HG02885 (cell line): ENCODE results near the gene AVPR1B.
"Not testable (repeated sequence)": the region's sequence is repeated elsewhere in the genome, so short reads cannot be mapped to it uniquely, and the experiment has no call there.

ENCODE experiments used
- ATAC-seq: cut with Tn5 transposase; IDR thresholded peaks from one replicate; pipeline ENCODE4 v1.9.1; 2021; ENCODE audit warnings: mild to moderate bottlenecking; ENCODE audit not compliant: unreplicated experiment, poor library complexity

AVPR1B gene

GRCh38 chr1:206082831-206083695, 34.1 kb downstream of the AVPR1B start:
- ATAC-seq = no peak

- ATAC-seq = no peak
Measured at GRCh38 chr1:206081856-206082255, 35.3 kb downstream of the AVPR1B start.

- ATAC-seq = no peak
Measured at GRCh38 chr1:206080026-206080820, 37.0 kb downstream of the AVPR1B start.

- ATAC-seq = no peak
Measured at GRCh38 chr1:206079135-206079534, 38.1 kb downstream of the AVPR1B start.

GRCh38 chr1:206075786-206076755, 41.1 kb downstream of the AVPR1B start:
- no peak for ATAC-seq

- ATAC-seq = no peak
Measured at GRCh38 chr1:206074839-206075238, 42.3 kb downstream of the AVPR1B start.

DNA sequence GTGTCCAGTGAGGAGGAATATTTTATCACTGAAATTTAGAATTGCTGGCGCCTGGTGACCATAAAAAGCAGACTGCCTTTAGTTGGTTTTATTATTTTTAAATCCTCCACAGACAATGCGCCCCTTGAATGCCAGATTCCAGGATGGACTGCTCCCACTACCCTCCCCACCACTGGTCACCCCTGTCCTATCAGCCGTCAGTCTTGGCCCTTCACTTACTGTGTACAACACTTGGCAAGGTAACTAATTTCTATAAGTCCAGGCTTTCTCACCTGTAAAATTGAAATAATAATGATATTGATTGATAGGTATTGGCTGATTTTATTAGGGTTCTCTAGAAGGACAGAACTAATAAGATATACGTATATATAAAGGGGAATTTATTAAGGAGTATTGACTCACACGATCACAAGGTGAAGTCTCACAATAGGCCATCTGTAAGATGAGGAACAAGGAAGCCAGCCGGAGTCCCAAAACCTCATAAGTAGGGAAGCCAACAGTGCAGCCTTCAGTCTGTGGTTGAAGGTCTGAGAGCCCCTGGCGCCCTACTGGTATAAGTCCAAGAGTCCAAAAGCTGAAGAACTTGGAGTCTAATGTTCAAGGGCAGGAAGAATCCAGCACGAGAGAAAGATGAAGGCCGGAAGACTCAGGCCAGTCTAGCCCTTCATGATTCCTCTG, 46.4 kb downstream of the AVPR1B start:
- no peak for ATAC-seq

DNA sequence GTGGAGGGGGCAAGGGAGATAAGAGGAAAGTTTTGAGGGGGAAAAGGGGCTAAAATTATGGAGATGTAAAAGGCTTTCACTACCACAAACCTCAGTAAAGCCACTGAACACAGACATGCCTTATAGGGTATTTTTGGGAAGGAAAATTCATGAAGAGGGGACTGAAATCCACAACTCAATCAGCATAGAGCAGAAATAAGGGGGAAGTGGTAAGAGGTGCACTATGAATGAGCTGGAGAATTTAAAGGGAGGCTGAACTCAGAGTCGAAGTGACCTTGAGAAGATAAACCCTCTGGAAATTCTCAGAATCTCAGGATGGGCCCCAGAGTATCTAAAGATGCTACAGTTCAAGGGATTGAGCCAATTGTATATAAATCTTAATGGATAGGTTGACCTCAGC, 48.9 kb downstream of the AVPR1B start:
- no peak for ATAC-seq

DNA sequence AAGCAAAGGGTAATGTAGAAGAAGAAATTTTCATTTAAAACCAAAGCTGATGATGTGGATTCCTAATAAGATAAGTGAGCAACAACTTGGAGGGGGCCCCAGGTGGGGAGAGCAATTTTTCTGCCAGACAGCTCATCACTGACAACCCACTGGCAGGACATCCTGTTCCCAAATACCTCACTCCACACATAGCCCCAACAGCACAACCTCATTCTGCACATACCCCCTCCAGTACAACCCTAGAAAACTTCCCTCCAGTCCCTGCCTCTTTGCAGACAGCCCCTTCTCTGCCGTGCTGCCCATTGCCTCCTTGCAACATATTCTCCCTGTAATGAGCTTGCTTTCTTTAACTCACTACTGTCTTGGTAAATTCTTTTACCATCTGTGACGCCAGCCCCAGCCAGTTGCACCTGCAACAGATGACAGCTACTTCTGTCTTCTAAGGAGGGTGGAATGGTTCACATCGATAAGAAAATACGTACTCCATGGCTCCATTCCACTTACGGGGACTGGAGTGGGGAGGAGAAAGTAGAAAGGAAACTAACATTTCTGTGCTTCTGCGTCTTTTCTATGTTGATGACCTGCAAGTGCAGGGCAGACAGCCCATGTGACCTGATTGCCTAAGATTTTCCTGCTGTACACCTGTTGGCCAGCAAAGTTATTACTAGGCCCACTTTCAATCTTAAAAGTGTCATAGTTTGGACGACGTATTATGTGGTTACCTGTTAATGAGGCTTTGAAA, 49.5 kb downstream of the AVPR1B start:
- ATAC-seq = no peak

DNA sequence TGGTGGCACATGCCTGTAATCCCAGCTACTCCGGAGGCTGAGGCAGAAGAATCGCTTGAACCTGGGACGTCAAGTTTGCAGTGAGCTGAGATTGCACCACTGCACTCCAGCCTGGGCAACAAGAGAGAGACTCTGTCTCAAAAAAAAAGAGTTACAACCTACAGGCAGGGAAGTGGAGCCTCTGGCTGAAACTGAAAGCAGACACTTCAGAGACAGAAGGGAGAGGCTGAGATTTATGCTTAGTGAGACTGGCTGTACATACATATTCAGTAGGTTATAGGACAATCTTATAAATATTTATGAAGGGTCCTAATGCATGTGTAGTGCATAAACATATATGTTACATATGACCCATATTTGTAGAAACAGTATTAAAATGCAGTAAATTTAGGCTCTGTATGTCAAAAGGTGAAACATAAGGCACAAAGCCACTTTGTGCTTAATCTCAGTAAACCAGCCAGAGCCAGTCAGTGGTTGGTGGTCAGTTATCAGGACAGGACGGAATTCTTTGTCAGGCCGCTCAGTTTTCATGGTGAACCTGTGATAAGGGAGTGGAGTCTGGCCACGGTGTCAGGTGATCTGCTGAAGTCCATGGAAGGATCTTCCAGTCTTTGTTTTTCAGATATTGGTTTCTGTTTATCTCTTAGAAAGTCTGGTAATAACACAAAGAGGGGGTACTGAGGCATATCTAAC, 50.6 kb downstream of the AVPR1B start:
- ATAC-seq = peak; percentile 84

GRCh38 chr1:206065547-206066145, 51.5 kb downstream of the AVPR1B start:
- ATAC-seq = no peak

DNA sequence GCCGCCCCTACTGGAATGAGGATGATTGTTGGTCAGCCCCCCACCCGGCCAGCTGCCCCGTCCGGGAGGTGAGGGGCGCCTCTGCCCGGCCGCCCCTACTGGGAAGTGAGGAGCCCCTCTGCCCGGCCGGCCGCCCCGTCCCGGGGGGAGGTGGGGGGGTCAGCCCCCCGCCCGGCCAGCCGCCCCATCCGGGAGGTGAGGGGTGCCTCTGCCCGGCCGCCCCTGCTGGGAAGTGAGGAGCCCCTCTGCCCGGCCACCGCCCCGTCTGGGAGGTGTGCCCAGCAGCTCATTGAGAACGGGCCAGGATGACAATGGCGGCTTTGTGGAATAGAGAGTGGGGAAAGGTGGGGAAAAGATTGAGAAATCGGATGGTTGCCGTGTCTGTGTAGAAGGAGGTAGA, 52.7 kb downstream of the AVPR1B start:
- not testable (repeated sequence) for ATAC-seq

- ATAC-seq = not testable (repeated sequence)
Measured at GRCh38 chr1:206064001-206064400, 53.2 kb downstream of the AVPR1B start.

DNA sequence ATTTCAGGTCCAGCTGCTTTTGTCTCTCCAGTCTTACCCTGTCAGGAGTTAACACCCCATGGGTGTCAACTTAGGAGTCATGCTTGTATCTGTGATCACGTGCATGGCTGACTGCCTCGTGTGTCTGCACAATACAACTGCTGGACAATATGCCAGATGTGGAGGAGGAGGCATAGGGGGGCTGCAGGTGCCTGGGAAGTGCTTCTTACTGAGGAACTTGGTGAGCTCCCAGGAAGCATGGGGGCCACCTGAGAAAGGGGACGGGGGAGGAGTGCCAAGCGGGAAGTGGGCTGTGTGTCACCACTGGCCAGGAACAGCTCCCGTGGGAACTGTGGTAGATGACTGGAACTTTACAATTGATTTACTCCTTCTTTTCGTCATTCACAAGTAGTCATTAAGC, 54.7 kb downstream of the AVPR1B start:
- ATAC-seq = no peak

GRCh38 chr1:206060844-206061243, 56.3 kb downstream of the AVPR1B start:
- ATAC-seq = no peak
